Smooth muscle cell (in vitro differentiated cells): ENCODE results near the gene PIP4K2A. TPM values are rescaled to one million over a fixed set of nuclear protein-coding genes. Genes with fewer than 3 reads are reported as not detected.

Source experiments
- DNase-seq: peaks from one replicate; lab custom pipeline; 2025; ENCODE audit not compliant: unreplicated experiment; lab: John Stamatoyannopoulos, UW
- H2AFZ ChIP-seq: fragments of 200-600 bp; sonication (generic); 2 replicates; pipeline ENCODE4 v1.6.0; 2016; ENCODE audit warnings: antibody characterized with exemption, low read depth, mild to moderate bottlenecking
- H3F3A ChIP-seq: fragments of 200-600 bp; sonication (generic); 2 replicates; pipeline ENCODE4 v1.6.0; 2017; ENCODE audit warnings: antibody characterized with exemption, low read depth
- H3K27ac ChIP-seq: fragments of 200-600 bp; sonication (generic); 2 replicates; pipeline ENCODE4 v1.5.1; 2016; ENCODE audit warnings: low read depth, mild to moderate bottlenecking
- H3K27me3 ChIP-seq: fragments of 200-600 bp; sonication (generic); 2 replicates; pipeline ENCODE4 v1.6.1; 2016; ENCODE audit warnings: low read depth, mild to moderate bottlenecking
- H3K36me3 ChIP-seq: fragments of 200-600 bp; sonication (generic); 2 replicates; pipeline ENCODE4 v1.5.1; 2016; ENCODE audit warnings: low read depth
- H3K4me1 ChIP-seq: fragments of 200-600 bp; sonication (generic); 2 replicates; pipeline ENCODE4 v1.5.1; 2016; ENCODE audit warnings: low read depth
- H3K4me2 ChIP-seq: fragments of 200-600 bp; sonication (generic); 2 replicates; pipeline ENCODE4 v1.6.0; 2016; ENCODE audit warnings: mild to moderate bottlenecking
- H3K4me3 ChIP-seq: fragments of 200-600 bp; sonication (generic); 2 replicates; pipeline ENCODE4 v1.5.1; 2016; ENCODE audit warnings: mild to moderate bottlenecking
- H3K79me2 ChIP-seq: fragments of 200-600 bp; sonication (generic); 2 replicates; pipeline ENCODE4 v1.6.0; 2016; ENCODE audit warnings: low read depth, mild to moderate bottlenecking
- H3K9ac ChIP-seq: fragments of 200-600 bp; sonication (generic); 2 replicates; pipeline ENCODE4 v1.6.0; 2016; ENCODE audit warnings: low read depth
- H3K9me3 ChIP-seq: fragments of 200-600 bp; sonication (generic); replicated peaks from 2 replicates; pipeline ENCODE4 v1.5.1; 2016; ENCODE audit warnings: low read depth
- H4K20me1 ChIP-seq: fragments of 200-600 bp; sonication (generic); 2 replicates; pipeline ENCODE4 v1.6.0; 2016; ENCODE audit warnings: low read depth
- WGBS: methylation state at CpG from one replicate; pipeline ENCODE4 v1.1.7; 2016; ENCODE audit warnings: low lambda C conversion rate; 5-methylcytosine and 5-hydroxymethylcytosine counted together
- polyA plus RNA-seq: library from polyadenylated mRNA; unstranded; fragments of >200 nt; fragmentation: Nextera tagmentation; extraction: Ambion mirVana; gene quantifications from 2 replicates; pipeline ENCODE4 v1.2.1, GENCODE V29; 2016
- total RNA-seq: library from RNA; depleted of rRNA; stranded (reverse); fragments of >200 nt; gene quantifications from 2 replicates; pipeline ENCODE4 v1.2.3, GENCODE V29; 2014
- TF ChIP-seq, protein P1 (sequence below): fragments of 200-600 bp; sonication (generic); IDR thresholded peaks from 2 replicates; pipeline ENCODE4 v1.5.1; 2017; ENCODE audit warnings: borderline replicate concordance, mild to moderate bottlenecking, antibody characterized with exemption; ENCODE audit not compliant: insufficient read depth, poor library complexity, severe bottlenecking

Gene PIP4K2A
- total and polyA plus RNA-seq, 2 experiments from 2014 or later, result 7.5 to 8.9 TPM

DNA sequence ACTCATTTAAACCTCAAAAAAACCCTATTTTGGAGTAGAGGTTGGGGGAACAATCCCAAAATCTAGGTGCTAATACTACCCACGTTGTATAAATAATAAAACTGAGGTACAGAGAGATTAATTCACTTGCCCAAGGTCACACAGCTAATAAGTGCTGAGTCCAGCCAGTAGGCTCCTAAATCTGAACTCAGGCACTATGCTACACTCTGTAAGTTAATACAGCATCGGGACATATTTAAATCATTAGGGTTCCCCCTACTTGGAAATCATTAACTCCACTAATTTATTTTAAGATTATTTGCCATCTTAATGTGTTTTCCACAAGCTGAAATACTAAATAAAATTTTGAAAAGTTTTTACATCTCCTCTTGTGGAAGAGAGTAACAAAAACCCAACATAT lies 24.2 kb downstream of the PIP4K2A start:
- Histone ChIP-seq H4K20me1 (peaks cover 16% of the 10 kb centered on the region), H3K9ac (no peak overlapping the region), H3K4me3 (no peak overlapping the region), H2AFZ (no peak overlapping the region), H3K27me3 (no peaks in the 10 kb centered on the region), H3K27ac (no peak overlapping the region), H3F3A (no peaks in the 10 kb centered on the region), H3K79me2 (peaks cover 57% of the 10 kb centered on the region), H3K9me3 (no peaks in the 10 kb centered on the region), H3K4me2 (no peak overlapping the region), H3K36me3 (no peaks in the 10 kb centered on the region), H3K4me1 (peaks cover 7% of the 10 kb centered on the region)
- TF ChIP-seq, protein P1, sequence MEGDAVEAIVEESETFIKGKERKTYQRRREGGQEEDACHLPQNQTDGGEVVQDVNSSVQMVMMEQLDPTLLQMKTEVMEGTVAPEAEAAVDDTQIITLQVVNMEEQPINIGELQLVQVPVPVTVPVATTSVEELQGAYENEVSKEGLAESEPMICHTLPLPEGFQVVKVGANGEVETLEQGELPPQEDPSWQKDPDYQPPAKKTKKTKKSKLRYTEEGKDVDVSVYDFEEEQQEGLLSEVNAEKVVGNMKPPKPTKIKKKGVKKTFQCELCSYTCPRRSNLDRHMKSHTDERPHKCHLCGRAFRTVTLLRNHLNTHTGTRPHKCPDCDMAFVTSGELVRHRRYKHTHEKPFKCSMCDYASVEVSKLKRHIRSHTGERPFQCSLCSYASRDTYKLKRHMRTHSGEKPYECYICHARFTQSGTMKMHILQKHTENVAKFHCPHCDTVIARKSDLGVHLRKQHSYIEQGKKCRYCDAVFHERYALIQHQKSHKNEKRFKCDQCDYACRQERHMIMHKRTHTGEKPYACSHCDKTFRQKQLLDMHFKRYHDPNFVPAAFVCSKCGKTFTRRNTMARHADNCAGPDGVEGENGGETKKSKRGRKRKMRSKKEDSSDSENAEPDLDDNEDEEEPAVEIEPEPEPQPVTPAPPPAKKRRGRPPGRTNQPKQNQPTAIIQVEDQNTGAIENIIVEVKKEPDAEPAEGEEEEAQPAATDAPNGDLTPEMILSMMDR, result no peak
- no peak for DNase-seq
- 79% methylated on average over 2 of the region's 2 CpGs for whole genome bisulfite sequencing

DNA sequence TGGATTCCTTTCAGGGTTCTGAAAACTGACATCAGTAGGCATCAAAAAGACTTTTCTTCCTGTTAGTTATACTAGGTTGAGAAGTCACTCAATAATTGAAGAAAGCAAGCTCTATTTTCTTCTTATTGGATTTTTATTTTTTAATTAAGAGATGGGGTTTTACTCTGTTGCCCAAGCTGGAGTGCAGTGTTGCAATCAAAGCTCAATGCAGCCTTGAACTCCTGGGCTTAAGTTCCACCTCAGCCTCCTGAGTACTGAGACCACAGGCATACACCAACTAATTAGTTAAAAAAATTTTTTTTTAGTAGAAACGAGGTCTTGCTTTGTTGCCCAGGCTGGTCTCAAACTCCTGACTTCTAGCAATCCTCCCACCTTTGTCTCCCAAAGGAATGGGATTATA lies 28.0 kb downstream of the PIP4K2A start:
- Histone ChIP-seq H3K27ac (no peak overlapping the region), H3K4me3 (no peak overlapping the region), H3K36me3 (no peaks in the 10 kb centered on the region), H3K4me1 (peaks cover 7% of the 10 kb centered on the region), H3K9ac (no peak overlapping the region), H3K27me3 (no peaks in the 10 kb centered on the region), H2AFZ (no peak overlapping the region), H3K9me3 (no peaks in the 10 kb centered on the region), H3K4me2 (no peak overlapping the region), H3K79me2 (peaks cover 39% of the 10 kb centered on the region), H3F3A (no peaks in the 10 kb centered on the region), H4K20me1 (peaks cover 7% of the 10 kb centered on the region)
- TF ChIP-seq, protein P1, result no peak
- 82% methylated on average over 1 of the region's 1 CpG for WGBS
- DNase-seq, result no peak

DNA sequence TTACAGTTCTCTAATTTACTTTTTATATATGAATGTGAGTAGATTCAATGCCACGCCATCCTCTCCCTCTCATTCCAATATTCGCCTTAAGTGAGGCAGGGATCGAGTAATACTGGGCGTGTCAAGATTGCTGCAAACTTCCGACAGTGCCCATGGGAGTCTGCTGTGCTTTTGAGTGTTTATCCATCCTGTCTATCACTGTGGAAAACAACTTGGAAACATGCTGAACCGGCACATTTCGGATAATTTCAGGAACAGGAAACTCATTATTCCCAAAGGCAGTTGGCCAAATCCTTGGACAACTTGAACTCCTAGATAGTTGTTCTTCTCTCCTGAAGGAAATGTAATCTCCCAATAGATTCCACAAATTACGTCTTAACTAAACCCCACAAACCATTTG lies 28.5 kb downstream of the PIP4K2A start:
- Histone ChIP-seq H3K9ac (no peak overlapping the region), H3F3A (no peaks in the 10 kb centered on the region), H3K27me3 (no peaks in the 10 kb centered on the region), H3K9me3 (no peaks in the 10 kb centered on the region), H3K4me3 (no peak overlapping the region), H3K27ac (no peak overlapping the region), H3K4me2 (no peak overlapping the region), H3K4me1 (peaks cover 7% of the 10 kb centered on the region), H4K20me1 (peaks cover 7% of the 10 kb centered on the region), H3K36me3 (no peaks in the 10 kb centered on the region), H3K79me2 (peaks cover 38% of the 10 kb centered on the region), H2AFZ (no peak overlapping the region)
- TF ChIP-seq, protein P1, result no peak
- DNase-seq, result no peak
- WGBS, result 95% methylated on average over 8 of the region's 8 CpGs

DNA sequence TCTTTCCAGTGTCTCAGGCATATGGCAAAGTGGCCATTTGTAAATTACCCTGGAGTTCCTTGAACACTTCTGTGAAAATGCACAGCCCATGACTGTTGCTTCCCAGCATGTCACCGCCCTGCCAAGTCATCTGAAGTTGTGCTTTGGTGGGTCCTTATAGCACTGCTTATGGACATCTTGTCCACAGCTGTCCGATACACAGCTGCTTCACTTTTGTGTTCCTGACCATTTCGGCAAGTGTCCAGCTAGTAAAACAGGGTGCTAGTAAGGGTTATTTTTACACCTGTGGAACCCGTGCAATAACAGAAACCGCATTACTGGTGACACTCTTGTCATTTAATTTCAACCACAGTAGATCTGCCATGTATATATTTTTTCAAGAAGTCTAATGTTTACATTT lies 29.7 kb downstream of the PIP4K2A start:
- Histone ChIP-seq H4K20me1 (peaks cover 7% of the 10 kb centered on the region), H3K9ac (no peak overlapping the region), H3K4me2 (no peak overlapping the region), H3K27me3 (no peaks in the 10 kb centered on the region), H3K4me1 (peaks cover 6% of the 10 kb centered on the region), H3K27ac (no peak overlapping the region), H3K9me3 (no peaks in the 10 kb centered on the region), H2AFZ (no peak overlapping the region), H3K79me2 (peaks cover 49% of the 10 kb centered on the region), H3K36me3 (no peaks in the 10 kb centered on the region), H3K4me3 (no peak overlapping the region), H3F3A (no peaks in the 10 kb centered on the region)
- 98% methylated on average over 5 of the region's 5 CpGs for WGBS
- DNase-seq, result no peak
- TF ChIP-seq, protein P1, result no peak
